Smooth muscle cell of bladder (primary cell): ENCODE results near the gene SULT1C4. TPM values are rescaled to one million over a fixed set of nuclear protein-coding genes. Genes with fewer than 3 reads are reported as not detected.

Source experiments
- total RNA-seq: library from RNA; depleted of rRNA; stranded (reverse); fragments of >200 nt; gene quantifications from 2 replicates; pipeline ENCODE4 v1.2.3, GENCODE V29; 2014

SULT1C4 gene
- 0.37 TPM in 1 of 2 replicates, not detected in the other for total RNA-seq

GRCh38 chr2:108377815-108378630 lies at the start of gene SULT1C4:
Gene SULT1C4 (plus strand): TSS chr2:108377954. CDS start chr2:108378338, 384 bp downstream.

Other genes starting within 250 kb of the SULT1C4 start
- gene SULT1C3, start 138.0 kb upstream of the SULT1C4 start, total RNA-seq: not detected in 2 replicates
- gene SULT1C2, start 89.1 kb upstream of the SULT1C4 start, total RNA-seq: under 0.01 and 0.83 TPM in 2 replicates
- 20.9 and 26.2 TPM in 2 replicates for gene GCC2, start 71.3 kb downstream of the SULT1C4 start, total RNA-seq
- 42.1 and 51.6 TPM in 2 replicates for gene LIMS1, start 156.5 kb downstream of the SULT1C4 start, total RNA-seq